ENCODE measurements around the gene CCDC70. TPM values are rescaled to one million over a fixed set of nuclear protein-coding genes. Genes with fewer than 3 reads are reported as not detected.

The CCDC70 gene
- total RNA-seq, 1 donor from 2014 or later: not detected

GRCh38 chr13:51874651-51875050, 12.9 kb downstream of the CCDC70 start:
- Histone ChIP-seq H3K9me3 (no peaks in the 10 kb centered on the region), H3K27ac (no peak overlapping the region), H3K4me3 (no peak overlapping the region), H3K27me3 (no peaks in the 10 kb centered on the region), H3K36me3 (no peaks in the 10 kb centered on the region), H3K4me1 (no peaks in the 10 kb centered on the region)
- no peak for DNase-seq (ENCODE audit: extremely low spot score in 2 of 2)
- intact Hi-C loops (cut with DNase I): no loop called here
- no peak for TF ChIP-seq POLR2AphosphoS5 (IDR thresholded peaks at IDR 0.05; ENCODE audit: insufficient read depth in 1 of 2, low read depth in 1 of 2)
- TF ChIP-seq CTCF (IDR thresholded peaks at IDR 0.05): no peak
- no peak for TF ChIP-seq POLR2A (IDR thresholded peaks at IDR 0.05)

GRCh38 chr13:51879133-51879532, 17.4 kb downstream of the CCDC70 start:
- Histone ChIP-seq H3K27ac (no peak overlapping the region), H3K9me3 (no peaks in the 10 kb centered on the region), H3K36me3 (no peaks in the 10 kb centered on the region), H3K4me3 (no peak overlapping the region), H3K4me1 (no peaks in the 10 kb centered on the region), H3K27me3 (no peaks in the 10 kb centered on the region)
- TF ChIP-seq CTCF (IDR thresholded peaks at IDR 0.05) (no peak), POLR2AphosphoS5 (IDR thresholded peaks at IDR 0.05; ENCODE audit: insufficient read depth in 1 of 2, low read depth in 1 of 2) (no peak), POLR2A (IDR thresholded peaks at IDR 0.05) (no peak)
- no peak for DNase-seq (ENCODE audit: extremely low spot score in 2 of 2)
- intact Hi-C loops (cut with DNase I): no loop called here

- no peaks in the 10 kb centered on the region for H3K27me3 ChIP-seq
- H3K36me3 ChIP-seq: no peaks in the 10 kb centered on the region
- no peak for TF ChIP-seq POLR2AphosphoS5 (IDR thresholded peaks at IDR 0.05; ENCODE audit: insufficient read depth in 1 of 2, low read depth in 1 of 2)
- no peak for TF ChIP-seq CTCF (IDR thresholded peaks at IDR 0.05)
- TF ChIP-seq POLR2A (IDR thresholded peaks at IDR 0.05): no peak
- no peaks in the 10 kb centered on the region for H3K9me3 ChIP-seq
- no peaks in the 10 kb centered on the region for H3K4me1 ChIP-seq
- intact Hi-C loops (cut with DNase I): no loop called here
- no peak overlapping the region for H3K27ac ChIP-seq
- no peak for DNase-seq (ENCODE audit: extremely low spot score in 2 of 2)
- no peak overlapping the region for H3K4me3 ChIP-seq
Measured at GRCh38 chr13:51881296-51881695, 19.5 kb downstream of the CCDC70 start.

- no peaks in the 10 kb centered on the region for H3K9me3 ChIP-seq
- H3K27me3 ChIP-seq: no peaks in the 10 kb centered on the region
- no peaks in the 10 kb centered on the region for H3K4me1 ChIP-seq
- peak in 1 of 2 donors; percentile 40 for DNase-seq (ENCODE audit: extremely low spot score in 2 of 2)
- intact Hi-C loops (cut with DNase I): no loop called here
- no peaks in the 10 kb centered on the region for H3K36me3 ChIP-seq
- H3K27ac ChIP-seq: no peak overlapping the region
- H3K4me3 ChIP-seq: no peak overlapping the region
- TF ChIP-seq CTCF (IDR thresholded peaks at IDR 0.05) (no peak), POLR2A (IDR thresholded peaks at IDR 0.05) (no peak), POLR2AphosphoS5 (IDR thresholded peaks at IDR 0.05; ENCODE audit: insufficient read depth in 1 of 2, low read depth in 1 of 2) (no peak)
Measured at GRCh38 chr13:51882570-51883225, 20.9 kb downstream of the CCDC70 start.

GRCh38 chr13:51883226-51883600, 21.4 kb downstream of the CCDC70 start:
- H3K27me3 ChIP-seq: no peaks in the 10 kb centered on the region

More at GRCh38 chr13:51883226-51883600, 21.4 kb downstream of the CCDC70 start:
- no peaks in the 10 kb centered on the region for H3K36me3 ChIP-seq
- H3K9me3 ChIP-seq: no peaks in the 10 kb centered on the region
- no peaks in the 10 kb centered on the region for H3K4me1 ChIP-seq
- H3K27ac ChIP-seq: no peak overlapping the region
- peak in 1 of 2 donors; percentile 58 for DNase-seq (ENCODE audit: extremely low spot score in 2 of 2)
- intact Hi-C loops (cut with DNase I): no loop called here
- no peak overlapping the region for H3K4me3 ChIP-seq
- TF ChIP-seq POLR2AphosphoS5 (IDR thresholded peaks at IDR 0.05; ENCODE audit: insufficient read depth in 1 of 2, low read depth in 1 of 2) (no peak), CTCF (IDR thresholded peaks at IDR 0.05) (no peak), POLR2A (IDR thresholded peaks at IDR 0.05) (no peak)

All from vagina (tissue), 2 donors.